ENCODE results near the gene FNTB. TPM values are rescaled to one million over a fixed set of nuclear protein-coding genes. Genes with fewer than 3 reads are reported as not detected.

FNTB gene
- polyA plus RNA-seq, 1 experiment = 17.3 TPM

- TF ChIP-seq CTCF (IDR thresholded peaks at IDR 0.05; ENCODE audit: low read depth, low read length) = no peak
- no peak for DNase-seq (ENCODE audit: low read depth, low spot score)
- Histone ChIP-seq H3K27me3 (ENCODE audit: control insufficient read depth, insufficient read depth, low read length) (no peaks in the 10 kb centered on the region), H3K9me3 (ENCODE audit: control insufficient read depth, insufficient read depth, low read length) (no peaks in the 10 kb centered on the region), H3K27ac (ENCODE audit: low read depth, low read length) (no peak overlapping the region), H3K4me3 (ENCODE audit: low read depth, low read length) (no peak overlapping the region)
- CTCF ChIA-PET = no interaction called here
- POLR2A ChIA-PET = no interaction called here
These were observed 56.2 kb downstream of the FNTB start for GRCh38 chr14:65042731-65043372.

- no peak for DNase-seq (ENCODE audit: low read depth, low spot score)
- no peak for TF ChIP-seq CTCF (IDR thresholded peaks at IDR 0.05; ENCODE audit: low read depth, low read length)
- no peaks in the 10 kb centered on the region for H3K9me3 ChIP-seq (ENCODE audit: control insufficient read depth, insufficient read depth, low read length)
- no peaks in the 10 kb centered on the region for H3K27me3 ChIP-seq (ENCODE audit: control insufficient read depth, insufficient read depth, low read length)
- ChIA-PET CTCF (no interaction called here), POLR2A (no interaction called here)
- H3K4me3 ChIP-seq (ENCODE audit: low read depth, low read length) = no peak overlapping the region
- no peak overlapping the region for H3K27ac ChIP-seq (ENCODE audit: low read depth, low read length)
These were observed 57.3 kb downstream of the FNTB start for GRCh38 chr14:65043893-65044595.

GRCh38 chr14:65044596-65044959 lies 57.9 kb downstream of the FNTB start:
- POLR2A ChIA-PET = no interaction called here
- H3K27ac ChIP-seq (ENCODE audit: low read depth, low read length) = no peak overlapping the region
- CTCF ChIA-PET = no interaction called here
- no peaks in the 10 kb centered on the region for H3K9me3 ChIP-seq (ENCODE audit: control insufficient read depth, insufficient read depth, low read length)
- no peaks in the 10 kb centered on the region for H3K27me3 ChIP-seq (ENCODE audit: control insufficient read depth, insufficient read depth, low read length)
- no peak for TF ChIP-seq CTCF (IDR thresholded peaks at IDR 0.05; ENCODE audit: low read depth, low read length)
- DNase-seq (ENCODE audit: low read depth, low spot score) = no peak
- H3K4me3 ChIP-seq (ENCODE audit: low read depth, low read length) = no peak overlapping the region

- CTCF ChIA-PET = no interaction called here
- no peaks in the 10 kb centered on the region for H3K27me3 ChIP-seq (ENCODE audit: control insufficient read depth, insufficient read depth, low read length)
- POLR2A ChIA-PET = no interaction called here
These were observed 58.3 kb downstream of the FNTB start for GRCh38 chr14:65045006-65045405.

More at GRCh38 chr14:65045006-65045405, 58.3 kb downstream of the FNTB start:
- H3K4me3 ChIP-seq (ENCODE audit: low read depth, low read length) = no peak overlapping the region
- TF ChIP-seq CTCF (IDR thresholded peaks at IDR 0.05; ENCODE audit: low read depth, low read length) = no peak
- no peak for DNase-seq (ENCODE audit: low read depth, low spot score)
- H3K9me3 ChIP-seq (ENCODE audit: control insufficient read depth, insufficient read depth, low read length) = no peaks in the 10 kb centered on the region
- H3K27ac ChIP-seq (ENCODE audit: low read depth, low read length) = no peak overlapping the region
